Measurements from ENCODE around the gene SLC28A3.

The SLC28A3 gene

GRCh38 chr9:84235511-84235910 is 105.0 kb downstream of the SLC28A3 start:
- DNase-seq, result no peak

DNA sequence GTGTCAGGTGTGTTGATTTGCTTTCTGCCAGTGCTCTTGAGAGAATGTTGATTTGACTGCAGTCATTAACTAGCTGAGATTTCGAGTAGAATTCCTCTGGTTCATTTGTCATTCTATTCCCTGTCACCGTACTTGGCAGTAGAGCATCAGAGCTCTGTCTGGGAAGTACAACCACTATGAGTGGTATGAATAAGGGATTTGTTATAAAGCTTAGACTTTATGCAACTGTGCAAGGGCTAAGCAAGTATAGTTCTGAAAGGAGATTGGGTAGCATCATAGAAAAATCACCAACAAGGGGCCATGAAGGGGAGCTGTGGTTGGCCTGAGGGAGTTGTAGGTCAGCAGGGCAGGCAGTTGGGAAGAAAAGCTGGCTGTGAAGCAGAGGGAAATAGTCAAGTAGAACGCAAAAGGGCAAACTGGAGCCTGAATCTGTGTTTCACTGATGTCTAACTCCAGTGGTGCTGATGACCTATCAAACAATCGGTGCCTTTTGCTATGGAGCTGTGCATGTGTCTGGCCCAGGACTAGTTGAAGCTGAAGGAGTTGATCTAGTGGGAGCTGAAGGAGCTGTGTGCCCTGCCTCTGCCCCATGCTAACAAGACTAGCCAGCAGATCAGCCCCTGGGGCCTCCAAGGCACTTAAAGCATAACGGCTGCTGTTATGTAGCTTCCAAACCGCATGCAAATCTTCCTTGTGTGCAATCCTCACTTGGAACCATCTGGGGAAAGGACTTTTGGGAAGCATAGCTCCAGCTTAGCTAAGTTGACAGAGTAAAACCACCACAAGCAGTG is 110.0 kb downstream of the SLC28A3 start:
- DNase-seq, result no peak

GRCh38 chr9:84229191-84229590 is 111.4 kb downstream of the SLC28A3 start:
- no peak for DNase-seq

DNA sequence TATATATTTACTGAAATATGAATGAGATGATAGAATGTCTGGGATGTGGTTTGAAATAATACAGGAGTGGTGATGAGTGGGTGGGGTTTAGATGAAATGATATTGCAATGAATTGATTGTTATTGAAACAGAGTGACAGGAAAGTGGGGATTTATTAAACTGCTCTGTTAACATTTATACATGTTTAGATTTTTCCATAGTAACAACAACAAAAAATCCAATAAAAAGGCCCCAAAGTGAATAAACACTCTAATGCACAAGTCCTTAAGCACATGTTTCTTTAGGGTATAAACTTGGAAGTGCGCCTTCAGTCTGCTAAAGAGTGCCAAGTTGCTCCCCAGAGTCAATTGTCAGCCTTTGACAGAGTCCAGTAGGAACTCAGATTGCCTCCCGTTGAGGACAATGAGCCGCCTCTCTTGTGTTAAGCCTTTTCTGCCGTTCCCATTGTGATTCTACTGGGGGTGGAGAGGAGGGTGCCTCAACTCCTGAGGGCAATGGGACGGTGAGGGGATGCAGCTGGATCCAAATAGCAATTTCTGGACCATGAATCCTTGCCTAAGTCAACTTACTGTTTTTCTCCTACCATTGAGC is 112.3 kb downstream of the SLC28A3 start:
- no peak for DNase-seq

DNA sequence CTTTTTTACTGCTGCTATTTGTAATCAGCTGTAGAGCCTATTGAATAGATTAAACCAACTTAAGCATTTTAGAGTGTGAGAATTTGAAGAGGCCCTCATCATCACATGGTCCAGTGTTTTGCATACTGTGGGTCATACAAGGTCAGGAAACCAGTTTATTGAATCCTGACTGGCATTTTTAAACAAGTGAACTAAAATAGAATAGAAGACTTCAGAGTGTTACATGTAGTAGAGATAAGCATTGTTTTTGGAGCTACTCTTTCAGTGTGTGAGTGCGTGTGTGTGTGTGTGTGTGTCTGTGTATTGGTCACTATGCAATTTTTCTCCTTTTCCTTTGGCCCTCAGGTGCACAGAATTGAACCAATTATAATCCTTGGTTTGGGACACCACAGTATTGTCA is 114.4 kb downstream of the SLC28A3 start:
- no peak for DNase-seq
